Fibroblast of lung (primary cell): ENCODE measurements around the gene LMAN2. TPM values are rescaled to one million over a fixed set of nuclear protein-coding genes. Genes with fewer than 3 reads are reported as not detected.

Experiments
- DNase-seq, 2 donors: peaks; one replicate each; pipeline versions ENCODE4 v3.0.0 to v3.0.0-alpha.2; 2010; ENCODE audit warnings: low read depth in 2 of 2
- H2AFZ ChIP-seq: 2 replicates; pipeline ENCODE4 v1.5.1; 2012; ENCODE audit warnings: low read length, control low read depth, inconsistent platforms
- H3K27ac ChIP-seq: 2 replicates; pipeline ENCODE4 v1.5.1; 2011; ENCODE audit warnings: low read length, control low read depth; ENCODE audit not compliant: insufficient read depth
- H3K27me3 ChIP-seq: 2 replicates; pipeline ENCODE4 v1.5.1; 2011; ENCODE audit warnings: mild to moderate bottlenecking, low read length; ENCODE audit not compliant: control insufficient read depth, insufficient read depth
- H3K36me3 ChIP-seq: 2 replicates; pipeline ENCODE4 v1.5.1; 2011; ENCODE audit warnings: low read length; ENCODE audit not compliant: control insufficient read depth, insufficient read depth
- H3K4me1 ChIP-seq: 2 replicates; pipeline ENCODE4 v1.5.1; 2011; ENCODE audit warnings: low read length; ENCODE audit not compliant: control insufficient read depth, insufficient read depth; ENCODE audit errors: extremely low read depth
- H3K4me2 ChIP-seq: 2 replicates; pipeline ENCODE4 v1.5.1; 2011; ENCODE audit warnings: low read length, control low read depth; ENCODE audit not compliant: insufficient read depth; ENCODE audit errors: extremely low read depth
- H3K4me3 ChIP-seq, 4 experiments: fragments of 200-600 bp in 1 of 4; sonication (generic) in 1 of 4; replicated peaks in 1 of 4; 2 replicates each; pipeline ENCODE4 v1.5.1; 2011 to 2016; ENCODE audit warnings: low read length in 4 of 4, low read depth in 3 of 4, mild to moderate bottlenecking in 3 of 4, control low read depth in 2 of 4, inconsistent platforms in 1 of 4, mixed read lengths in 1 of 4; ENCODE audit not compliant: insufficient read depth in 1 of 4; ENCODE audit errors: control extremely low read depth in 1 of 4
- H3K79me2 ChIP-seq: 2 replicates; pipeline ENCODE4 v1.5.1; 2012; ENCODE audit warnings: mild to moderate bottlenecking, low read length, inconsistent platforms; ENCODE audit not compliant: control insufficient read depth, insufficient read depth
- H3K9ac ChIP-seq: 2 replicates; pipeline ENCODE4 v1.5.1; 2011; ENCODE audit warnings: mild to moderate bottlenecking, low read length, control low read depth; ENCODE audit not compliant: insufficient read depth
- H3K9me3 ChIP-seq: 2 replicates; pipeline ENCODE4 v1.5.1; 2012; ENCODE audit warnings: low read depth, low read length; ENCODE audit not compliant: control insufficient read depth, insufficient read depth
- H4K20me1 ChIP-seq: 2 replicates; pipeline ENCODE4 v1.5.1; 2011; ENCODE audit warnings: low read length; ENCODE audit not compliant: control insufficient read depth, insufficient read depth; ENCODE audit errors: extremely low read depth
- EZH2 ChIP-seq: IDR thresholded peaks from 2 replicates; pipeline ENCODE4 v1.5.1; 2012; ENCODE audit warnings: low read length, control low read depth, mild to moderate bottlenecking; ENCODE audit errors: missing control alignments
- polyA plus RNA-seq, 2 donors: library from polyadenylated mRNA; depleted of rRNA in 1 of 2; stranded (reverse) in 1 of 2; unstranded in 1 of 2; fragments of >200 nt; gene quantifications; 2 replicates each; pipeline ENCODE4 v1.2.1, GENCODE V29; 2011 to 2012; ENCODE audit warnings: missing spikeins in 1 of 2
- total RNA-seq: library from RNA; depleted of rRNA; stranded (reverse); fragments of >200 nt; gene quantifications from 2 replicates; pipeline ENCODE4 v1.2.1, GENCODE V29; 2014
- TF ChIP-seq, protein P1 (sequence below), 2 donors: IDR thresholded peaks in 1 of 2; conservative IDR thresholded peaks in 1 of 2; 1 replicate in 1 of 2; 2 replicates in 1 of 2; pipeline ENCODE4 v1.5.1; 2011 to 2012; ENCODE audit warnings: low read length in 2 of 2, control low read depth in 1 of 2, inconsistent platforms in 1 of 2, low read depth in 1 of 2, mild to moderate bottlenecking in 1 of 2

LMAN2 gene
- total and polyA plus RNA-seq, 2 donors (not counting 1 experiment from before 2014, with no cell fraction given): 145 to 396 TPM

DNA sequence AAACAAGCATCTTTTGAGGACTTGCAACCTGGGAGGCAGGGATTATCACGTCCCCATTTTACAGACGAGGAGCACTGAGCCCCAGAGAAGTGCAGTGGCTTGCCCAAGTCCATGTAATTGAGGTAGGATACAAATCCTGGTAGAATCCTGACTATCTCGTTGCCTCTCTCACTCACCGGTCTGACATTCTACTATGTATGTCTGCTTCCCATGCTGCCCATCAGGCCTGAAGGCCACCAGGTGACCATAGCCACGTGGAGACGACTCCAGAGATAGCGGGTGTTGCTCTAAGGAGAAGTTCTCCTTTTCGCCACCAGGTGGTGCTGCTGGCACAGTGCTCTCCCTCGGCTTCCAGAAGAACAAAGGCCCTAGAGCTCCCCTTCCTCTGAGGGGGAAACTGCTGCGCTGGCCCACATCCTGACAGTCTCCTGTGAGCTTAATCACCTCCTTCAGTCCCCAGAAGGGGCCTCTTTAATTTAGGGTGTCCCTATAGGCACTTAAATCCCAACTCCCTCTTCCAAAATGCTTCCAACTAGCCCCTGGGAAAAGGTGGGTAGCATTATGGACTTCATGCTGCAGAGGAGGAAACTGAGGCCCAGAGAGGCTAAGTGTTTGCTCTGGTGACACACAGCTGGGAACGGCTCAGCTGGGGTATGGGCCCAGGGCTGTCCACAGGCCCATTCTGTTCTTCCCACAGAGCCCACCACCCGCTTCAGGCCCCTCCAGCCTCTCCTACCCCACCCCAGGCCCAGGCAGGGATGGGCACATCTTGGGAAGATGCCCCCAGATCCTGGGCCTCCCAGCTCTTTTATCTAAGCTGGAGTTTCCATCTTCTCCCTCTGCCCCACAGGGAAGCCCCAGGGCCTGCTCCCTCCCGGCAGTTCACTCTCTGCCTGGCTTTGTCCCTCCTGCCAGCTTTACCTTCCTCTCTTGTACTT is 39.2 kb upstream of the LMAN2 start:
- Histone ChIP-seq H3K27me3 (peaks cover 2% of the 10 kb centered on the region), H2AFZ (no peak overlapping the region), H3K9ac (peak overlapping the region; percentile 40), H4K20me1 (no peaks in the 10 kb centered on the region), H3K36me3 (no peaks in the 10 kb centered on the region), H3K4me2 (peak overlapping the region; percentile 54), H3K79me2 (no peaks in the 10 kb centered on the region), H3K9me3 (no peaks in the 10 kb centered on the region), H3K4me1 (peaks cover 17% of the 10 kb centered on the region), H3K4me3 (no peak overlapping the region), H3K27ac (peak overlapping the region; percentile 71)
- DNase-seq: peak; percentile 71 to 82
- TF ChIP-seq, protein P1, sequence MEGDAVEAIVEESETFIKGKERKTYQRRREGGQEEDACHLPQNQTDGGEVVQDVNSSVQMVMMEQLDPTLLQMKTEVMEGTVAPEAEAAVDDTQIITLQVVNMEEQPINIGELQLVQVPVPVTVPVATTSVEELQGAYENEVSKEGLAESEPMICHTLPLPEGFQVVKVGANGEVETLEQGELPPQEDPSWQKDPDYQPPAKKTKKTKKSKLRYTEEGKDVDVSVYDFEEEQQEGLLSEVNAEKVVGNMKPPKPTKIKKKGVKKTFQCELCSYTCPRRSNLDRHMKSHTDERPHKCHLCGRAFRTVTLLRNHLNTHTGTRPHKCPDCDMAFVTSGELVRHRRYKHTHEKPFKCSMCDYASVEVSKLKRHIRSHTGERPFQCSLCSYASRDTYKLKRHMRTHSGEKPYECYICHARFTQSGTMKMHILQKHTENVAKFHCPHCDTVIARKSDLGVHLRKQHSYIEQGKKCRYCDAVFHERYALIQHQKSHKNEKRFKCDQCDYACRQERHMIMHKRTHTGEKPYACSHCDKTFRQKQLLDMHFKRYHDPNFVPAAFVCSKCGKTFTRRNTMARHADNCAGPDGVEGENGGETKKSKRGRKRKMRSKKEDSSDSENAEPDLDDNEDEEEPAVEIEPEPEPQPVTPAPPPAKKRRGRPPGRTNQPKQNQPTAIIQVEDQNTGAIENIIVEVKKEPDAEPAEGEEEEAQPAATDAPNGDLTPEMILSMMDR (conservative IDR thresholded peaks at IDR 0.05 in 1 of 2, IDR thresholded peaks at IDR 0.05 in 1 of 2; ENCODE audit: low read depth in 1 of 2, low read length in 2 of 2): peak; percentile 87 to 94
- no peak for TF ChIP-seq EZH2

DNA sequence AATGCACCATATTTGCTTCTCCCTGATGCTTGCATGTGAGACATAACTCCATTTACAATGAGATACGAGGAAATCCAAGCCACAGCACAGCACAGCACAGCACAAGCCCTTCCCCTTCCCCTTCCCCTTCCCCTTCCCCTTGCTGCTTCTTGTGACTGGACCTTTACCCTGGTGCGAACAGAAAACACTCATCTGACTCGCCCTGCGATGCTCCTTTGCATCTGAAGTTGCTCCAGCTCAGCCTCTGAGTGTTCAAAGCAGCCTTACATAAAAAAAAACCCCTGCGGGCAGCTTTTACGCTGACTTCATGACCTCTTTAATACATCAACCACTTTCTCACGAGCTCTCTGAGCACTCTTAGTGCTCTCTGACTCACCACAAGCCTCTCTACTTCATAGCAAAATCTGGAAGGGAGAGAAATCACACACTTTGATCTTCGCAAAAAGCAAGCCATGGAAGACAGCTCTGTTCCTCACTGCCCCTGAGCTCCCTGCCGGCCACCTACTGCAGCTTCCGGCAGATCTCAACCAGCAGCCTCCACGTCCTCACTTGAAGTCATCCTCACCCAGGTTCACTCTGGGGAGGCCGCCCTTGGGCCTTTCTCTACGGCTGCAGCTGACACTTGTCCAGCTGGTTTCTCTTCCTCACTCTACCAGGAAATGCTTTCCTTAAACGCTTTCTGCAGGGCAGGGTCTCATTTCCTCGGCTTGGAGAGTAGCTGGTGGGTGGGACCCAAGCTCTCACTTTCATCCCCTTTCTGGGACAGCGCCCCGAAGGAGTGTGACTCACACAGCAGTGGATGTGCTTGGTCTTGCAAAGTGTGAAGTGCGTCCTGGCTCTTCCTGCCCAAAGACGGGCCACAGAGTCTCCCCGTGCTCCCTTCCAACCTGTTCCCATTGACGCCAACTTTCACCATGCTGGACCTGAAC is 38.0 kb upstream of the LMAN2 start:
- DNase-seq: peak; percentile 93 to 95
- Histone ChIP-seq H3K4me1 (peaks cover 17% of the 10 kb centered on the region), H4K20me1 (no peaks in the 10 kb centered on the region), H3K4me2 (peak overlapping the region; percentile 77), H3K27ac (peak overlapping the region; percentile 71), H3K79me2 (no peaks in the 10 kb centered on the region), H3K9me3 (no peaks in the 10 kb centered on the region), H3K27me3 (peaks cover 2% of the 10 kb centered on the region), H2AFZ (no peak overlapping the region), H3K4me3 (no peak overlapping the region), H3K9ac (peak overlapping the region; percentile 40), H3K36me3 (no peaks in the 10 kb centered on the region)
- TF ChIP-seq, protein P1 (conservative IDR thresholded peaks at IDR 0.05 in 1 of 2, IDR thresholded peaks at IDR 0.05 in 1 of 2; ENCODE audit: low read depth in 1 of 2, low read length in 2 of 2): no peak
- TF ChIP-seq EZH2: no peak

DNA sequence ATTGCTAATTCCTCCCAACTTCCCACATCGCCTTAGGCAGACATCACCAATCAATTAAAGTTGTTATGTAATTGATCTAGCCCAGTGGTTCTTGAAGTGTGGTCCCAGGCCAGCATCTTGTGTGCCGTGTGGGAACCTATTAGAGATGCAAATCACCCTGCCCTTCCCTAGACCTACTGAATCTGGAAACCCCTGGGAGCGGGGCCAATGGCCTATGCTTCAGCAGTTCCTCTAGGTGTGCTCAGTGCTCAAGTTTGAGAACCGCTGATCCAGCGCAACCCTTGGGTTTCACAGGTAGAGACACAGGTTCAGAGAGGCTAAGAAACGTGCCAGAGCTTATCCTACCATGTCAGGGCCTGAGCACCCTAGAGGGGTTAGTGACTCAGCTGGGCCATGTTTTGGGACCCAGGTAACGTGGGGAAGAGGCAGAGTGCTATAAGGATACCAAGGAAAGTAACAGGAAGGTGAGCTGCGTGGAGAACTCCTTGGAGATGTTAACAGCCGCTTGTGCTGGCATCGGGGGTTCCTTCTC is 37.1 kb upstream of the LMAN2 start:
- no peak overlapping the region for H3K9ac ChIP-seq
- no peak for DNase-seq
- no peak overlapping the region for H3K4me3 ChIP-seq

More for the DNA sequence above, 37.1 kb upstream of the LMAN2 start:
- no peaks in the 10 kb centered on the region for H4K20me1 ChIP-seq
- H3K4me2 ChIP-seq: no peak overlapping the region
- no peak overlapping the region for H2AFZ ChIP-seq
- no peak overlapping the region for H3K27ac ChIP-seq
- no peaks in the 10 kb centered on the region for H3K36me3 ChIP-seq
- no peak for TF ChIP-seq EZH2
- TF ChIP-seq, protein P1 (conservative IDR thresholded peaks at IDR 0.05 in 1 of 2, IDR thresholded peaks at IDR 0.05 in 1 of 2; ENCODE audit: low read depth in 1 of 2, low read length in 2 of 2): no peak
- peaks cover 8% of the 10 kb centered on the region for H3K27me3 ChIP-seq
- H3K4me1 ChIP-seq: peaks cover 17% of the 10 kb centered on the region
- H3K79me2 ChIP-seq: no peaks in the 10 kb centered on the region
- H3K9me3 ChIP-seq: no peaks in the 10 kb centered on the region
